Esophagus muscularis mucosa (tissue), 4 donors: ENCODE results near the gene CUL4B. TPM values are rescaled to one million over a fixed set of nuclear protein-coding genes. Genes with fewer than 3 reads are reported as not detected.

Experiments
- DNase-seq: peaks from one replicate; pipeline ENCODE4 v3.0.0-alpha.2; 2017; ENCODE audit errors: extremely low spot score
- H3K27ac ChIP-seq, 4 donors: fragments of 200-600 bp; sonication (generic); replicated peaks in 1 of 4; 1 replicate in 3 of 4; 2 replicates in 1 of 4; pipeline ENCODE4 v1.5.1; 2016 to 2019; ENCODE audit warnings: mild to moderate bottlenecking in 1 of 4
- H3K27me3 ChIP-seq, 4 donors: fragments of 200-600 bp; sonication (generic); one replicate each; pipeline versions ENCODE4 v1.5.1 to v1.6.0; 2016 to 2019
- H3K36me3 ChIP-seq, 4 donors: fragments of 200-600 bp; sonication (generic); one replicate each; pipeline ENCODE4 v1.5.1; 2016 to 2019
- H3K4me1 ChIP-seq, 4 donors: fragments of 200-600 bp; sonication (generic); one replicate each; pipeline ENCODE4 v1.5.1; 2016 to 2019
- H3K4me3 ChIP-seq, 4 donors: fragments of 200-600 bp; sonication (generic); 1 replicate in 2 of 4; 2 replicates in 2 of 4; pipeline ENCODE4 v1.5.1; 2016 to 2019; ENCODE audit warnings: mild to moderate bottlenecking in 4 of 4, moderate library complexity in 1 of 4
- H3K9me3 ChIP-seq, 4 donors: fragments of 200-600 bp; sonication (generic); 1 replicate in 3 of 4; 2 replicates in 1 of 4; pipeline ENCODE4 v1.5.1; 2016 to 2019
- CTCF ChIP-seq, 3 experiments: fragments of 200-600 bp in 2 of 3; fragments of 450-650 bp in 1 of 3; sonication (generic) in 2 of 3; IDR thresholded peaks; one replicate each; pipeline ENCODE4 v1.5.1; 2017 to 2019; ENCODE audit warnings: antibody characterized with exemption in 3 of 3, mild to moderate bottlenecking in 2 of 3, moderate library complexity in 1 of 3
- EP300 ChIP-seq: sonication (generic); formaldehyde crosslinking; IDR thresholded peaks from one replicate; pipeline ENCODE4 v1.6.1; 2017; ENCODE audit warnings: antibody characterized with exemption
- POLR2A ChIP-seq: fragments of 450-650 bp; IDR thresholded peaks from one replicate; pipeline ENCODE4 v1.6.1; 2017; ENCODE audit warnings: antibody characterized with exemption, moderate library complexity, mild to moderate bottlenecking, low read depth
- POLR2AphosphoS5 ChIP-seq, 2 donors: sonication (generic); formaldehyde crosslinking; IDR thresholded peaks; one replicate each; pipeline ENCODE4 v1.6.1; 2017; ENCODE audit warnings: antibody characterized with exemption in 2 of 2
- WGBS: methylation state at CpG from one replicate; pipeline ENCODE4 v1.1.5; 2018; 5-methylcytosine and 5-hydroxymethylcytosine counted together
- intact Hi-C: fragments of 100-400 bp; cut with DNase I; formaldehyde crosslinking; loops from one replicate; pipeline ENCODE4 v1.15.1; 2023
- total RNA-seq, 4 donors: library from RNA; depleted of rRNA; stranded (reverse); fragments of >200 nt; gene quantifications; one replicate each; pipeline versions ENCODE4 v1.1.0 to v1.2.1, GENCODE V29; 2016

Gene CUL4B
- total RNA-seq, 4 donors from 2014 or later = 31.5 to 45.7 (median 39.6) TPM

GRCh38 chrX:120566817-120567216 lies 6.1 kb upstream of the CUL4B start:
- Histone ChIP-seq H3K9me3 (no peaks in the 10 kb centered on the region), H3K4me3 (no peak overlapping the region), H3K27ac (no peak overlapping the region), H3K36me3 (no peaks in the 10 kb centered on the region), H3K4me1 (peaks cover 4 to 12% (median 7%) of the 10 kb centered on the region in 4 donors), H3K27me3 (no peaks in the 10 kb centered on the region)
- TF ChIP-seq EP300 = no peak
- 92% methylated on average over 3 of the region's 3 CpGs for WGBS
- intact Hi-C loops = no loop called here
- no peak for DNase-seq

DNA sequence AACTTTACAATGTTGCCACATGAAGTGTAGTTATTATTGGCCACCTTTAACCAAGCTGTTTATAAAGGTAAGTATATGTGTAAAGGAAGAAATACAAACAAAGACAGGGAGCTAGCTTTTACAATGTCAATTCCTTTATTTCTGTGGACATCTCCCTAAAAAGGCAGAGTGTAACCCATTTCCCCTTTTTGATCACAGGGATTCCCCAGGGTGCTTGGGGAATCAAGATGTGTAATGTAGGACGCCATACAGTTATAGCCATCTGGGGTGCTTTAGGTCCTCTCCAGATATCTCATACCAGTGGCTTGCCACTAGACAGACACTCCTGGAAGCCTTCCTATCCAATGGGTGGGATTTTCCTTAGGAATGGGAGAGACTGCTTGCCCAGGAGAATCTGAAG lies 4.2 kb upstream of the CUL4B start:
- H3K36me3 ChIP-seq = no peaks in the 10 kb centered on the region
- no peak for DNase-seq
- TF ChIP-seq EP300 (no peak), POLR2A (no peak), CTCF (IDR thresholded peaks at IDR 0.05) (no peak), POLR2AphosphoS5 (IDR thresholded peaks at IDR 0.05) (no peak)
- WGBS = 69% methylated on average over 1 of the region's 1 CpG
- no peaks in the 10 kb centered on the region for H3K27me3 ChIP-seq
- intact Hi-C loops = no loop called here
- H3K4me3 ChIP-seq = no peak overlapping the region
- H3K9me3 ChIP-seq = no peaks in the 10 kb centered on the region
- H3K4me1 ChIP-seq = peaks cover 4 to 12% (median 7%) of the 10 kb centered on the region in 4 donors
- no peak overlapping the region for H3K27ac ChIP-seq

- H3K4me1 ChIP-seq = peaks cover 6 to 22% (median 18%) of the 10 kb centered on the region in 4 donors
- TF ChIP-seq CTCF (IDR thresholded peaks at IDR 0.05) = no peak
- TF ChIP-seq EP300 = no peak
- no peak for TF ChIP-seq POLR2A
- no peak for TF ChIP-seq POLR2AphosphoS5 (IDR thresholded peaks at IDR 0.05)
- intact Hi-C loops = no loop called here
- no peaks in the 10 kb centered on the region for H3K36me3 ChIP-seq
- no peak overlapping the region for H3K4me3 ChIP-seq
- no peaks in the 10 kb centered on the region for H3K27me3 ChIP-seq
- 63% methylated on average over 2 of the region's 2 CpGs for WGBS
- no peak for DNase-seq
- H3K27ac ChIP-seq = peak overlapping the region; percentile 95 to 97 (median 96)
- no peaks in the 10 kb centered on the region for H3K9me3 ChIP-seq
Observed at GRCh38 chrX:120562569-120562926, 1.8 kb upstream of the CUL4B start.

- intact Hi-C loops = loop anchor here (2.0 kb wide), 1 partner anchor 41 kb away; no protein-coding TSS in a partner anchor
Observed at GRCh38 chrX:120561634-120562568, 1.1 kb upstream of the CUL4B start.

More at GRCh38 chrX:120561634-120562568, 1.1 kb upstream of the CUL4B start:
- TF ChIP-seq CTCF (IDR thresholded peaks at IDR 0.05) (no peak), POLR2AphosphoS5 (IDR thresholded peaks at IDR 0.05) (peak; percentile 27 to 61)
- Histone ChIP-seq H3K9me3 (no peaks in the 10 kb centered on the region), H3K4me1 (peaks cover 6 to 27% (median 23%) of the 10 kb centered on the region in 4 donors), H3K27ac (peak overlapping the region; percentile 95 to 97 (median 96)), H3K4me3 (peak overlapping the region; percentile 61 to 77 (median 70)), H3K36me3 (peaks cover 0 to 2% (median 0%) of the 10 kb centered on the region in 4 donors), H3K27me3 (no peaks in the 10 kb centered on the region)
- DNase-seq = no peak
- WGBS = 32% methylated on average over 12 of the region's 12 CpGs
